ENCODE data around the gene RHBDL2.

RHBDL2 gene

DNA sequence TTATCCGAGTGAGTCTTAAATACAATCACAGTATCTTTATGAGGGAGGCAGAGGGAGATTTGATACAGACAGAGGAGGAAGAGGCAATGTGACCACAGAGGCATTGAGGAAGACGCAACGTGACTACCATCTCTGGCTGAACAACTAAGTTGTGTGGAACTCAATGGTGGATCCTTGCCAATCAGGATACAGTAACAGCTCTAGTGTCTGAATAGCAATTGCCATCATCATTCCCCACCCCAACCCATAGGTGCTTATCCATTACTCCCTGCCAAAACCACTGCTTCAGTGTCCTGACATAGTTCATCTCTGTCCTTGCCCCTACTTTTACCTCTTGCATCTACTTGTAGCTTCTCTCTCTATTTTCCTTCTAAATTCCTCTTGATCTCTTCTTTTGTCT is 20.5 kb upstream of the RHBDL2 start:
- Histone ChIP-seq H3K4me3 (ENCODE audit: low read length, poor library complexity, severe bottlenecking) (no peak overlapping the region), H4K20me1 (ENCODE audit: insufficient read depth, low read length, poor library complexity, severe bottlenecking) (no peaks in the 10 kb centered on the region), H3K79me2 (ENCODE audit: insufficient read depth, low read length) (no peaks in the 10 kb centered on the region), H3K27me3 (ENCODE audit: insufficient read depth, low read length, poor library complexity, severe bottlenecking) (no peaks in the 10 kb centered on the region), H3K9ac (ENCODE audit: low read depth, low read length, poor library complexity, severe bottlenecking) (no peak overlapping the region), H3K4me1 (ENCODE audit: insufficient read depth, low read length, poor library complexity, severe bottlenecking) (no peaks in the 10 kb centered on the region), H3K4me2 (ENCODE audit: low read depth, low read length, poor library complexity, severe bottlenecking) (no peak overlapping the region), H3F3A (ENCODE audit: low read depth) (no peaks in the 10 kb centered on the region), H3K9me3 (ENCODE audit: insufficient read depth, low read depth, low read length) (no peaks in the 10 kb centered on the region), H3K36me3 (ENCODE audit: insufficient read depth, low read length) (no peaks in the 10 kb centered on the region), H3K9me2 (replicated peaks; ENCODE audit: low read depth, low read length) (no peaks in the 10 kb centered on the region), H2AFZ (ENCODE audit: low read length) (no peak overlapping the region)
- TF ChIP-seq CTCF (conservative IDR thresholded peaks at IDR 0.05; ENCODE audit: low read length) (no peak), EZH2phosphoT487 (IDR thresholded peaks at IDR 0.05; ENCODE audit: borderline replicate concordance) (no peak)

- no peak overlapping the region for H3K4me3 ChIP-seq (ENCODE audit: low read length, poor library complexity, severe bottlenecking)
- no peaks in the 10 kb centered on the region for H3K4me1 ChIP-seq (ENCODE audit: insufficient read depth, low read length, poor library complexity, severe bottlenecking)
- H3K79me2 ChIP-seq (ENCODE audit: insufficient read depth, low read length) = no peaks in the 10 kb centered on the region
- H4K20me1 ChIP-seq (ENCODE audit: insufficient read depth, low read length, poor library complexity, severe bottlenecking) = no peaks in the 10 kb centered on the region
- H2AFZ ChIP-seq (ENCODE audit: low read length) = no peak overlapping the region
- TF ChIP-seq EZH2phosphoT487 (IDR thresholded peaks at IDR 0.05; ENCODE audit: borderline replicate concordance) (no peak), CTCF (conservative IDR thresholded peaks at IDR 0.05; ENCODE audit: low read length) (no peak)
- H3F3A ChIP-seq (ENCODE audit: low read depth) = no peaks in the 10 kb centered on the region
- no peaks in the 10 kb centered on the region for H3K27me3 ChIP-seq (ENCODE audit: insufficient read depth, low read length, poor library complexity, severe bottlenecking)
- H3K9me2 ChIP-seq (replicated peaks; ENCODE audit: low read depth, low read length) = no peaks in the 10 kb centered on the region
- H3K9me3 ChIP-seq (ENCODE audit: insufficient read depth, low read depth, low read length) = no peaks in the 10 kb centered on the region
- no peak overlapping the region for H3K4me2 ChIP-seq (ENCODE audit: low read depth, low read length, poor library complexity, severe bottlenecking)
- no peak overlapping the region for H3K9ac ChIP-seq (ENCODE audit: low read depth, low read length, poor library complexity, severe bottlenecking)
- H3K36me3 ChIP-seq (ENCODE audit: insufficient read depth, low read length) = no peaks in the 10 kb centered on the region
Measured at GRCh38 chr1:38958967-38959366, 17.3 kb upstream of the RHBDL2 start.

DNA sequence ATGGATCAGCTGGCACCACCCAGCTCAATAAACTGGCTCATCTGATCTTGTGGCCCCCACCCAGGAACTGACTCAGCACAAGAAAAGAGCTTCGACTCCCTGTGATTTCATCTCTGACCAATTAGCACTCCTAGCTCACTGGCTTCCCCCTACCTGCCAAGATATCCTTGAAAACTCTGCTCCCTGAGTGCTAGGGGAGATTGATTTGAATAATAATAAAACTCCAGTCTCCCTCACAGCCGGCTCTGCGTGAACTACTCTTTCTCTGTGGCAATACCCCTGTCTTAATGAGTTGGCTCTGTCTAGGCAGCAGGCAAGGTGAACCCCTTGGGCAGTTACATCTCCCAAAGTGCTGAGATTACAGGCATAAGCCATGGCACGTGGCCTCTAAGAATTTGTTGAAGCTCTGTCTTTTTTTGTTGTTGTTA is 11.8 kb upstream of the RHBDL2 start:
- H2AFZ ChIP-seq (ENCODE audit: low read length) = no peak overlapping the region
- H3K27me3 ChIP-seq (ENCODE audit: insufficient read depth, low read length, poor library complexity, severe bottlenecking) = no peaks in the 10 kb centered on the region
- TF ChIP-seq CTCF (conservative IDR thresholded peaks at IDR 0.05; ENCODE audit: low read length) (no peak), EZH2phosphoT487 (IDR thresholded peaks at IDR 0.05; ENCODE audit: borderline replicate concordance) (no peak)
- H4K20me1 ChIP-seq (ENCODE audit: insufficient read depth, low read length, poor library complexity, severe bottlenecking) = no peaks in the 10 kb centered on the region
- no peak overlapping the region for H3K9ac ChIP-seq (ENCODE audit: low read depth, low read length, poor library complexity, severe bottlenecking)
- no peaks in the 10 kb centered on the region for H3K36me3 ChIP-seq (ENCODE audit: insufficient read depth, low read length)
- H3K4me3 ChIP-seq (ENCODE audit: low read length, poor library complexity, severe bottlenecking) = no peak overlapping the region
- no peak overlapping the region for H3K4me2 ChIP-seq (ENCODE audit: low read depth, low read length, poor library complexity, severe bottlenecking)
- H3F3A ChIP-seq (ENCODE audit: low read depth) = no peaks in the 10 kb centered on the region
- H3K9me3 ChIP-seq (ENCODE audit: insufficient read depth, low read depth, low read length) = no peaks in the 10 kb centered on the region
- no peaks in the 10 kb centered on the region for H3K79me2 ChIP-seq (ENCODE audit: insufficient read depth, low read length)
- no peaks in the 10 kb centered on the region for H3K4me1 ChIP-seq (ENCODE audit: insufficient read depth, low read length, poor library complexity, severe bottlenecking)
- no peaks in the 10 kb centered on the region for H3K9me2 ChIP-seq (replicated peaks; ENCODE audit: low read depth, low read length)

All from Loucy (cell line).